Prostate gland (tissue), 2 donors: ENCODE data around the gene SPEN.

Experiments
- CTCF ChIP-seq, 4 experiments: fragments of 200-600 bp in 2 of 4; fragments of 450-650 bp in 2 of 4; sonication (generic) in 2 of 4; IDR thresholded peaks; 1 replicate in 3 of 4; 2 replicates in 1 of 4; pipeline ENCODE4 v1.5.1; 2016 to 2019; ENCODE audit warnings: antibody characterized with exemption in 4 of 4, mild to moderate bottlenecking in 2 of 4, moderate library complexity in 2 of 4
- POLR2A ChIP-seq: fragments of 450-650 bp; IDR thresholded peaks from one replicate; pipeline ENCODE4 v1.6.1; 2016; ENCODE audit warnings: antibody characterized with exemption, mild to moderate bottlenecking
- POLR2AphosphoS5 ChIP-seq: sonication (generic); formaldehyde crosslinking; IDR thresholded peaks from one replicate; pipeline ENCODE4 v1.6.1; 2017; ENCODE audit warnings: antibody characterized with exemption

- TF ChIP-seq CTCF (IDR thresholded peaks at IDR 0.05) (no peak), POLR2AphosphoS5 (no peak), POLR2A (no peak)
These were observed 68.5 kb downstream of the SPEN start for GRCh38 chr1:15915991-15916390.
